ENCODE results near the gene ULK4.

- TF ChIP-seq CTCF (conservative IDR thresholded peaks at IDR 0.05) (no peak), ZFX (IDR thresholded peaks at IDR 0.05) (no peak)
Observed at GRCh38 chr3:41932464-41932863, 29.4 kb downstream of the ULK4 start.

Measured in C4-2B (cell line).